Fibroblast of mammary gland (primary cell): ENCODE results near the gene UNC93B1.

Experiments
- DNase-seq: peaks from one replicate; pipeline ENCODE4 v3.0.0-alpha.2; 2010; ENCODE audit warnings: low read depth
- H3K4me3 ChIP-seq: 2 replicates; pipeline ENCODE4 v1.5.1; 2011; ENCODE audit warnings: low read depth, mild to moderate bottlenecking, low read length, moderate library complexity; ENCODE audit not compliant: control insufficient read depth
- CTCF ChIP-seq: conservative IDR thresholded peaks from 2 replicates; pipeline ENCODE4 v1.5.1; 2011; ENCODE audit warnings: low read depth, low read length, inconsistent platforms; ENCODE audit not compliant: control insufficient read depth, insufficient read depth

UNC93B1 gene

GRCh38 chr11:68036717-68037239, 32.9 kb upstream of the UNC93B1 start:
- TF ChIP-seq CTCF, result no peak
- H3K4me3 ChIP-seq, result no peak overlapping the region
- DNase-seq, result no peak

- no peak for TF ChIP-seq CTCF
- DNase-seq, result no peak
- no peak overlapping the region for H3K4me3 ChIP-seq
Measured at GRCh38 chr11:68036141-68036716, 32.3 kb upstream of the UNC93B1 start.

- H3K4me3 ChIP-seq, result no peak overlapping the region
- TF ChIP-seq CTCF, result no peak
- DNase-seq, result no peak
Measured at GRCh38 chr11:68035266-68035876, 31.5 kb upstream of the UNC93B1 start.

- DNase-seq, result no peak
- no peak overlapping the region for H3K4me3 ChIP-seq
- no peak for TF ChIP-seq CTCF
Measured at GRCh38 chr11:68033708-68034045, 29.8 kb upstream of the UNC93B1 start.

GRCh38 chr11:68032997-68033707, 29.3 kb upstream of the UNC93B1 start:
- TF ChIP-seq CTCF, result no peak
- H3K4me3 ChIP-seq, result no peak overlapping the region
- no peak for DNase-seq

GRCh38 chr11:68032003-68032402, 28.1 kb upstream of the UNC93B1 start:
- TF ChIP-seq CTCF, result no peak
- H3K4me3 ChIP-seq, result no peak overlapping the region
- no peak for DNase-seq

GRCh38 chr11:68031144-68031464, 27.2 kb upstream of the UNC93B1 start:
- no peak for DNase-seq
- H3K4me3 ChIP-seq, result peak overlapping the region; percentile 58
- TF ChIP-seq CTCF, result no peak
